Measurements from ENCODE around the gene RLN2.

The RLN2 gene

DNA sequence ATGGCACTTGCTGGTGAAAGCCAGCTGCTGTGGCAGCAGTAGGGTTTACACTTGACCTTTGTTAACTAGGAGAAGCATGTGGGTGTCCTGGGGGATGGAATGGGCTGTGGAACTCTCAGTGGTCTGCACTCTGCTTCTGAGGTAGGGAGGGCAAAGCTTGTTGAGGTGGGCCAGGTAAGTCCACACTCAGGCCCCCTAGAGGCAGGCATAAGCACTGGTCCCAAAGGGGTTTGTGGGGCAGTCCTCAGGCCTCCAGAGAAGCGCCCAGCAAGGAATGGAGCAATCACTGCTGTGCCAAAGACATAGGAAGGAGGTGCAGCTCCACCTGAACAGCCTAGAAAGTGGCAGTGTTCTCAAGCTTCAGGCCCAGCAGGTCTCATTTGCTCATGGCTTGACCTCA lies 38.6 kb downstream of the RLN2 start:
- no peak for DNase-seq

DNA sequence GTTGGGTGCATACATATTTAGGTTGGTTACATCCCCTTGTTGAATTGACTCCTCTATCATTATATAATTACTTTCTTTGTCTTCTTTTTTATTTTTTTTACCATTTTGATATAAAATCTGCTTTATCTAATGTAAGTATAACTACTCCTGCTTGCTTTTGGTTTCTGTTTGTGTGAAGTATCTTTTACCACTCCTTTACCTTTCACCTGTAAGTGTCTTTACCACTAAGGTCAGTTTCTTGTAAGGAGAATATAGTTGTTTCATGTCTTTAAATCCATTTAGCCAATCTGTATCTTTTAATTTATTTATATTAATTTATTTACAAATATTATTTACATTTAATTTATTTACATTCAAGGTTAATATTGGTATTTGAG lies 40.3 kb downstream of the RLN2 start:
- no peak for DNase-seq

DNA sequence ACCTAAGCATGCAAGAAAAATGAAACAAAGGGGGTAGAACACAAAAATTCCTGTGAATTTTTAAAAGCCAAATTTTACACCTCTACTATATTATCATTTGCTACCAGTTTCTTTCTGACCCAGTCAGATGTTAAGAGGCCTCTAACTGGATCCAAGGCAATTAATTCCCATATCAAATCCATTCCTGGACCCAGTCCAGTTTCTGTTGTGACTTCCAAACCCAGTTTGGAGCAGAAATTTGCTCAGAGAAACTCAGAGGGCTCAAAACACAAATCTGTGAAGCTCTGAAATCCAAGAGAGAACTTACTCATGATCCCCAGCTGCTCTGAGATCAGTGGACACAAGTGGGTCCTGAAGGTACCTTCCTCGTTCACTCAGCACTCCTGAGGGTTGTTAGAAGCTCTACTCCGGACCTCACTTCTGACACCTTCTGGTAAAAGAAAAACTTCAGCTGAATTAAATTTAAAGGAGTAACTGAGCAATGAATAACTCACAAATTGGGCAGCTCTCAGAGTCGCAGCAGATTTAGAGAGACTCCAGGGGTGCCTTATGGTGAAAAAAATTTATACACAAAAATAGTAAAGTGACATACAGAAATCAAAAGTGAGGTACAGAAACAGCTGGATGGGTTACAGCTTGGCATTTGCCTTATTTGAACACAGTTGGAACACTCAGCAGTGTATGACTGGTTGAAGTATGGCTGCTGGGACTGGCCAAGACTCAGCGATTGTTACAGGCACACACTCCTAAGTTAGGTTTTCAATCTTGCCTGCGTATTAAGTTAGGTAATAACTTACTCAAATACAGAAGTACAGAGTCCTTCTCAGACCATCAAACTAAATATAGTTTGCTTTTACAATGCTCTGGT lies 40.9 kb downstream of the RLN2 start:
- no peak for DNase-seq

All from NCI-H2029 (cell line).